Measurements from ENCODE around the gene AKR1C1. TPM values are rescaled to one million over a fixed set of nuclear protein-coding genes. Genes with fewer than 3 reads are reported as not detected.
"Not testable (repeated sequence)": the region's sequence is repeated elsewhere in the genome, so short reads cannot be mapped to it uniquely, and the experiment has no call there.

AKR1C1 gene
- total and polyA plus RNA-seq, 2 of the 13 experiments (the other 11 are each of a cell fraction or from before 2014, with no cell fraction given): 948 to 2,238 TPM

- peak; percentile 39; the same call in 1 of the 2 replicates for TF ChIP-seq ZNF704 (CRISPR knock-in tag; IDR thresholded peaks at IDR 0.05; ENCODE audit: borderline replicate concordance)
These were observed 23.2 kb upstream of the AKR1C1 start (continued) for GRCh38 chr10:4940073-4940428.

- H3K27ac ChIP-seq (ENCODE audit: extremely low read length, insufficient read depth, low read length): peak overlapping the region; percentile 88
- peak overlapping the region; percentile 45 for H3K9ac ChIP-seq (ENCODE audit: insufficient read depth, low read depth, low read length)
- CTCF ChIA-PET (ENCODE audit: low intra/inter-chr PET ratio, low total read pairs); POLR2A ChIA-PET; H3K27me3 ChIP-seq (ENCODE audit: control insufficient read depth in 1 of 2, insufficient read depth in 2 of 2, low read length in 2 of 2); DNase-seq (ENCODE audit: low spot score); ATAC-seq; in situ Hi-C loops (cut with HindIII; ENCODE audit: extremely low pct_ligation_motif_present, low pct_unique_long_range_greater_than_20kb); H3K9me3 ChIP-seq (ENCODE audit: low read length); H2AFZ ChIP-seq (ENCODE audit: low read length); intact Hi-C loops (cut with micrococcal nuclease; ENCODE audit: unreplicated experiment); H3K4me2 ChIP-seq (ENCODE audit: low read depth, low read length); H3K79me2 ChIP-seq (ENCODE audit: insufficient read depth, low read length); FAIRE-seq; H3K36me3 ChIP-seq (replicated peaks in 1 of 2; ENCODE audit: control insufficient read depth in 1 of 2, insufficient read depth in 2 of 2, low read length in 2 of 2); H4K20me1 ChIP-seq (ENCODE audit: insufficient read depth, low read length); H3K4me3 ChIP-seq (replicated peaks in 1 of 3; ENCODE audit: insufficient read depth in 1 of 3, low read depth in 2 of 3, low read length in 3 of 3): not testable (repeated sequence)
- TF ChIP-seq ZC3H4 (CRISPR knock-in tag; IDR thresholded peaks at IDR 0.05; ENCODE audit: borderline replicate concordance): peak; percentile 57; the same call in 1 of the 2 replicates
- BruUV-seq (replicated peaks): TSS peak; percentile 87
- WGBS (ENCODE audit: low lambda C conversion rate): 100% methylated on average over 2 of the region's 2 CpGs
- H3K4me1 ChIP-seq (ENCODE audit: insufficient read depth, low read length): peaks cover 82% of the 10 kb centered on the region
These were observed 22.3 kb upstream of the AKR1C1 start for GRCh38 chr10:4940909-4941308.

- CTCF ChIA-PET (ENCODE audit: low intra/inter-chr PET ratio, low total read pairs): no interaction called here
- FAIRE-seq: no peak
- Histone ChIP-seq H2AFZ (ENCODE audit: low read length) (no peak overlapping the region), H3K4me2 (ENCODE audit: low read depth, low read length) (no peak overlapping the region), H3K27ac (ENCODE audit: extremely low read length, insufficient read depth, low read length) (peak overlapping the region; percentile 88), H3K27me3 (ENCODE audit: control insufficient read depth in 1 of 2, insufficient read depth in 2 of 2, low read length in 2 of 2) (no peaks in the 10 kb centered on the region), H3K9ac (ENCODE audit: insufficient read depth, low read depth, low read length) (peak overlapping the region; percentile 45; the same call in 1 of the 2 replicates), H3K4me3 (replicated peaks in 1 of 3; ENCODE audit: insufficient read depth in 1 of 3, low read depth in 2 of 3, low read length in 3 of 3) (no peak overlapping the region), H3K9me3 (ENCODE audit: low read length) (no peaks in the 10 kb centered on the region), H3K4me1 (ENCODE audit: insufficient read depth, low read length) (peaks cover 90% of the 10 kb centered on the region), H3K36me3 (replicated peaks in 1 of 2; ENCODE audit: control insufficient read depth in 1 of 2, insufficient read depth in 2 of 2, low read length in 2 of 2) (no peaks in the 10 kb centered on the region), H4K20me1 (ENCODE audit: insufficient read depth, low read length) (no peaks in the 10 kb centered on the region), H3K79me2 (ENCODE audit: insufficient read depth, low read length) (no peaks in the 10 kb centered on the region)
- BruUV-seq (replicated peaks): TSS peak; percentile 88
- in situ Hi-C loops (cut with HindIII; ENCODE audit: extremely low pct_ligation_motif_present, low pct_unique_long_range_greater_than_20kb) (no loop called here), intact Hi-C loops (cut with micrococcal nuclease; ENCODE audit: unreplicated experiment) (no loop called here)
- ATAC-seq: peak; percentile 29
- WGBS (ENCODE audit: low lambda C conversion rate): 79% methylated on average over 5 of the region's 5 CpGs
- POLR2A ChIA-PET: no interaction called here
- peak; percentile 78 for DNase-seq (ENCODE audit: low spot score)
- TF ChIP-seq MAF1 (CRISPR knock-in tag; IDR thresholded peaks at IDR 0.05; ENCODE audit: borderline replicate concordance) (no peak), AGO2 (optimal IDR thresholded peaks at IDR 0.05; ENCODE audit: low read depth, low read length) (no peak), EP300 (IDR thresholded peaks at IDR 0.05; ENCODE audit: low read depth in 2 of 2, low read length in 2 of 2) (peak in 1 of 2 experiments; percentile 71; a peak in 2 of 4 replicates), EP300 (CRISPR knock-in tag; IDR thresholded peaks at IDR 0.05; ENCODE audit: borderline replicate concordance) (peak; percentile 71; the same call in 1 of the 2 replicates), ZNF556 (CRISPR knock-in tag; IDR thresholded peaks at IDR 0.05; ENCODE audit: borderline replicate concordance) (no peak), ZNF326 (CRISPR knock-in tag; IDR thresholded peaks at IDR 0.05; ENCODE audit: borderline replicate concordance) (no peak), NFE2 (CRISPR knock-in tag; IDR thresholded peaks at IDR 0.05) (peak; percentile 95), PRDM10 (CRISPR knock-in tag; IDR thresholded peaks at IDR 0.05; ENCODE audit: low read depth) (no peak)
These were observed 21.5 kb upstream of the AKR1C1 start for GRCh38 chr10:4941540-4942330.

All from HepG2 (cell line).